ENCODE data around the gene IGSF8.

DNA sequence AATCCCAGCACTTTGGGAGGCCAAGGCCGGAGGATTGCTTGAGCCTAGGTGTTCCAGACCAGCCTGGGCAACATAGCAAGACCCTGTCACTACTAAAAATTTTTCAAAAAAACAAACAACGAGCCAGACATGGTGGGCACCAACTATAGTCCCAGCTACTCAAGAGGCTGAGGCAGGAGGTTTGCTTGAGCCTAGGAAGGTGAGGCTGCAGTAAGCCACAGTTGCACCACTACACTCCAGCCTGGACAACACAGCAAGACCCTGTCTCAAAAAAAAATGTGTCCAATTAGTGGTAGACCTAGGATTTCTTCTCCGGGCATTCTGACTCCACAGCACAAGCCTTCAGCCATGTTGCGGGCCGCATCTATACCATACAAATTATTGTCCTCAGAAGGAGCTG is 6.7 kb upstream of the IGSF8 start:
- TF ChIP-seq, protein P1, sequence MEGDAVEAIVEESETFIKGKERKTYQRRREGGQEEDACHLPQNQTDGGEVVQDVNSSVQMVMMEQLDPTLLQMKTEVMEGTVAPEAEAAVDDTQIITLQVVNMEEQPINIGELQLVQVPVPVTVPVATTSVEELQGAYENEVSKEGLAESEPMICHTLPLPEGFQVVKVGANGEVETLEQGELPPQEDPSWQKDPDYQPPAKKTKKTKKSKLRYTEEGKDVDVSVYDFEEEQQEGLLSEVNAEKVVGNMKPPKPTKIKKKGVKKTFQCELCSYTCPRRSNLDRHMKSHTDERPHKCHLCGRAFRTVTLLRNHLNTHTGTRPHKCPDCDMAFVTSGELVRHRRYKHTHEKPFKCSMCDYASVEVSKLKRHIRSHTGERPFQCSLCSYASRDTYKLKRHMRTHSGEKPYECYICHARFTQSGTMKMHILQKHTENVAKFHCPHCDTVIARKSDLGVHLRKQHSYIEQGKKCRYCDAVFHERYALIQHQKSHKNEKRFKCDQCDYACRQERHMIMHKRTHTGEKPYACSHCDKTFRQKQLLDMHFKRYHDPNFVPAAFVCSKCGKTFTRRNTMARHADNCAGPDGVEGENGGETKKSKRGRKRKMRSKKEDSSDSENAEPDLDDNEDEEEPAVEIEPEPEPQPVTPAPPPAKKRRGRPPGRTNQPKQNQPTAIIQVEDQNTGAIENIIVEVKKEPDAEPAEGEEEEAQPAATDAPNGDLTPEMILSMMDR (IDR thresholded peaks at IDR 0.05; ENCODE audit: low read depth, low read length, poor library complexity, severe bottlenecking): no peak
- TF ChIP-seq EZH2phosphoT487 (IDR thresholded peaks at IDR 0.05; ENCODE audit: borderline replicate concordance, low read length): no peak
